Panc1 (cell line): Measurements from ENCODE around the gene LLGL2. TPM values are rescaled to one million over a fixed set of nuclear protein-coding genes. Genes with fewer than 3 reads are reported as not detected.

Source experiments
- ATAC-seq: fragments of 200-7000 bp; cut with Tn5 transposase; 2 replicates; pipeline ENCODE4 v1.9.1; 2020; ENCODE audit warnings: mild to moderate bottlenecking, moderate library complexity
- BruUV-seq: library from RNA; stranded (reverse); fragments of 400-500 nt; replicated peaks from 2 replicates; lab custom pipeline; 2021; lab: Mats Ljungman, UMichigan
- CTCF ChIA-PET: fragments of 300-600 bp; sonication (Branson Sonifier 250); formaldehyde crosslinking; loops from one replicate; lab custom pipeline; 2022; ENCODE audit warnings: antibody characterized with exemption; lab: Charles Lee
- POLR2A ChIA-PET: fragments of 300-600 bp; sonication (Branson Sonifier 250); formaldehyde crosslinking; loops from one replicate; lab custom pipeline; 2022; ENCODE audit warnings: antibody characterized with exemption; lab: Charles Lee
- DNase-seq: peaks from one replicate; pipeline ENCODE4 v3.0.0-alpha.2; 2010; ENCODE audit warnings: low read depth, low spot score
- H3K27ac ChIP-seq: 2 replicates; pipeline ENCODE4 v1.5.1; 2011; ENCODE audit warnings: mild to moderate bottlenecking, low read length, inconsistent platforms
- H3K27me3 ChIP-seq: fragments of 200-500 bp; sonication (Bioruptor generic); 2 replicates; pipeline ENCODE4 v1.6.0; 2014; ENCODE audit warnings: low read length, inconsistent platforms; ENCODE audit not compliant: control insufficient read depth, insufficient read depth
- H3K36me3 ChIP-seq: fragments of 200-500 bp; sonication (Bioruptor generic); 2 replicates; pipeline ENCODE4 v1.5.1; 2014; ENCODE audit warnings: inconsistent platforms, mild to moderate bottlenecking, low read length, moderate library complexity; ENCODE audit not compliant: control insufficient read depth, insufficient read depth
- H3K4me1 ChIP-seq: 2 replicates; pipeline ENCODE4 v1.5.1; 2011; ENCODE audit warnings: inconsistent platforms, mild to moderate bottlenecking, low read length, moderate library complexity; ENCODE audit not compliant: control insufficient read depth, insufficient read depth
- H3K4me3 ChIP-seq, 2 experiments: 2 replicates each; pipeline ENCODE4 v1.5.1; 2011 to 2012; ENCODE audit warnings: low read depth in 2 of 2, low read length in 2 of 2, mild to moderate bottlenecking in 2 of 2, inconsistent platforms in 1 of 2, moderate library complexity in 1 of 2
- H3K9me3 ChIP-seq: fragments of 200-500 bp; sonication (Bioruptor generic); 2 replicates; pipeline ENCODE4 v1.5.1; 2014; ENCODE audit warnings: low read depth, mild to moderate bottlenecking, inconsistent platforms, low read length, moderate library complexity; ENCODE audit not compliant: control insufficient read depth, insufficient read depth
- CTCF ChIP-seq: fragments of 450-650 bp; IDR thresholded peaks from 2 replicates; pipeline ENCODE4 v1.5.1; 2017; ENCODE audit warnings: mild to moderate bottlenecking
- POLR2AphosphoS5 ChIP-seq: IDR thresholded peaks from 2 replicates; pipeline ENCODE4 v1.6.1; 2012; ENCODE audit warnings: mild to moderate bottlenecking, low read depth, low read length, moderate library complexity
- REST ChIP-seq, 2 experiments: IDR thresholded peaks; 2 replicates each; pipeline ENCODE4 v1.6.1; 2011 to 2012; ENCODE audit warnings: low read depth in 2 of 2, control low read depth in 1 of 2, low read length in 1 of 2, mild to moderate bottlenecking in 1 of 2, moderate library complexity in 1 of 2; ENCODE audit not compliant: insufficient read depth in 1 of 2
- SIN3A ChIP-seq: IDR thresholded peaks from 2 replicates; pipeline ENCODE4 v1.6.1; 2012; ENCODE audit warnings: low read depth, mild to moderate bottlenecking, low read length, moderate library complexity, borderline replicate concordance; ENCODE audit not compliant: insufficient read depth
- TCF7L2 ChIP-seq: IDR thresholded peaks from 2 replicates; pipeline ENCODE4 v1.6.1; 2011; ENCODE audit warnings: mild to moderate bottlenecking, low read depth, low read length, inconsistent platforms
- in situ Hi-C: cut with HindIII; loops from 2 replicates; pipeline ENCODE4 v1.10.0; 2016; ENCODE audit warnings: low sequenced_read_pairs, low pct_unique_long_range_greater_than_20kb
- intact Hi-C: fragments of 100-400 bp; cut with micrococcal nuclease; formaldehyde crosslinking; loops from one replicate; pipeline ENCODE4 v1.10.0; 2022; ENCODE audit not compliant: unreplicated experiment
- total RNA-seq: library from RNA; stranded (reverse); gene quantifications from one replicate; pipeline ENCODE4 v1.2.1, GENCODE V29; 2021; ENCODE audit not compliant: unreplicated experiment

Gene LLGL2
- total RNA-seq, 1 experiment from 2014 or later = 201 TPM

GRCh38 chr17:75486151-75486550 lies 39.3 kb upstream of the LLGL2 start:
- DNase-seq (no peak), ATAC-seq (no peak)
- H3K9me3 ChIP-seq = no peaks in the 10 kb centered on the region
- intact Hi-C loops = no loop called here
- no peak overlapping the region for H3K27ac ChIP-seq
- no peaks in the 10 kb centered on the region for H3K36me3 ChIP-seq
- H3K4me1 ChIP-seq = no peaks in the 10 kb centered on the region
- no TSS peak for BruUV-seq
- POLR2A ChIA-PET = no interaction called here
- TF ChIP-seq CTCF (no peak), SIN3A (no peak)
- no peak overlapping the region for H3K4me3 ChIP-seq
- CTCF ChIA-PET = no interaction called here
- H3K27me3 ChIP-seq = no peaks in the 10 kb centered on the region
- in situ Hi-C loops = no loop called here

GRCh38 chr17:75486951-75487350 lies 38.5 kb upstream of the LLGL2 start:
- in situ Hi-C loops (no loop called here), intact Hi-C loops (no loop called here)
- Histone ChIP-seq H3K27ac (no peak overlapping the region), H3K27me3 (no peaks in the 10 kb centered on the region), H3K36me3 (no peaks in the 10 kb centered on the region), H3K9me3 (no peaks in the 10 kb centered on the region), H3K4me3 (no peak overlapping the region), H3K4me1 (no peaks in the 10 kb centered on the region)
- ATAC-seq (no peak), DNase-seq (no peak)
- no TSS peak for BruUV-seq
- TF ChIP-seq SIN3A = no peak
- TF ChIP-seq CTCF = no peak
- no peak for TF ChIP-seq REST (IDR thresholded peaks at IDR 0.05; ENCODE audit: insufficient read depth in 1 of 2, low read depth in 2 of 2, low read length in 1 of 2)
- no peak for TF ChIP-seq TCF7L2
- TF ChIP-seq POLR2AphosphoS5 = no peak
- CTCF ChIA-PET = interaction anchor here (0.6 to 1.1 kb wide), 3 partner anchors 18 to 146 kb away, joined by 3 read pairs; no protein-coding TSS in a partner anchor
- POLR2A ChIA-PET = no interaction called here
